HG03469 (cell line): ENCODE results near the gene SLC9A3.
A peak's percentile ranks its signal among the peaks of the same experiment; 100 is the strongest.

Experiments
- ATAC-seq: cut with Tn5 transposase; IDR thresholded peaks from one replicate; pipeline ENCODE4 v1.9.1; 2021; ENCODE audit warnings: mild to moderate bottlenecking, moderate library complexity, moderate number of reproducible peaks; ENCODE audit not compliant: unreplicated experiment

The SLC9A3 gene

DNA sequence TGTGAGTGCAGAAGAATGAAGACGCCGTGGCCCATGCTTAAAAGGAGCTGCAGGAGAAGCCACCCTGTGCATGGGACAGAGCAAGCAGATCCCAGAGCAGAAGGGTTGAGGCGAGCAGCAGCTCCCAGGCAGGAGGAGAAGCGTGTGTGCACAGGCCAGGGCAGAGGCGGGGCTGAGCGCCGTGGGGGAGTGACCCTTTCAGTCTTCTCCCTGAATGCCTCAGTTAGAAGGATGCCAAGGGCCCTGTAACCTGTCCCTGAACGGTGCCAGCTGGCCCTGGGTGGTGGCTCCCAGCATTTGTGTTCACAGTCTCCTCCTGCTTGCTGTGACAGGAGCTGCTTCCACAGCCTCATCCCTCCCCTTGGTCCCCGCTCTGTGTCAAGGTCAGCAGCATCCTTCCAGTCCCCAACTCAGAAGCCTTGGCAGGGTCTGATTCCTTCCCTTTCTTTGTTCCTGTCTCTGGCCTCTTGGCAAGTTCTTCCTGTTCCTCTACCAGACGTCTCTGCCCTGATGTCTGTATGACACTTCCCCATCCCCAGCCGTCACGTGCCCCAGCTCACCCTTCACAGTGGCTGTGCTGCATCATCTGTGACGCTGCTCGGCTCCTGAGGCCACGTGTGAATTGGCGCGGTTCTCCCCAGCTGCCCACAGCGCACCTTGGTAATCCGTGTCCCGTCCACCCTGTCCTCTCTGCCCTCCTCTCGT lies 76.0 kb downstream of the SLC9A3 start:
- no peak for ATAC-seq

DNA sequence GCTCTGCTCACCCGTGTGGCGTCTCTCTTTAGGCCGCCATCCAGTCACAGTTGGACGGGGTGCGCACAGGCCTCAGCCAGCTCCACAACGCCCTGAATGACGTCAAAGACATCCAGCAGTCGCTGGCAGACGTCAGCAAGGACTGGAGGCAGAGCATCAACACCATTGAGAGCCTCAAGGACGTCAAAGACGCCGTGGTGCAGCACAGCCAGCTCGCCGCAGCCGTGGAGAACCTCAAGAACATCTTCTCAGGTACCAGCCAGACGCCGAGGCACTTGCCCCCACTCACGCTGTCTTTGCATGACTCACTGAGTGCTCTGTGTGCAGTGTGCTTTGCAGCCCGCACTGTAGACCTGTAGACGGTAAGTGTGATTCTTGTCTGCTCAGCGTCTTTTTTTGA lies 76.7 kb downstream of the SLC9A3 start:
- ATAC-seq, result no peak

DNA sequence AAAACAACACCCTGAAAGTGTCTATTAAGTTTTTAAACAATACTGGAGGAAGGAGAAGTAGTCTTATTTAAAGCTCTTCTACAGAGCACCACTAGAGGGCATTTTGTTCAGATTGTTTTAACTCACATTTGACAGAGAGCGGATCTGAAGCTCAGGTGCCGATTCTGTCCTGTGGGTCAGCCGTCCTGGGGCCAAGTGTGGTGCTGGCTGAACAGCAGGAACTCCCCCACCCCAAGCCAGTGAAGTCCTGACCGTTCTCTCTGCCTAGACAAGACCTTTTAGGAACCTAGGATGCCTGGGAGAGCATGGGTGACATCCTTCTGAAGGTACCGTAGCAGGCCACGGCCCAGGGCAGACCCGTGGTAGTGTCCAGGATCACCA lies 77.4 kb downstream of the SLC9A3 start:
- ATAC-seq, result no peak

DNA sequence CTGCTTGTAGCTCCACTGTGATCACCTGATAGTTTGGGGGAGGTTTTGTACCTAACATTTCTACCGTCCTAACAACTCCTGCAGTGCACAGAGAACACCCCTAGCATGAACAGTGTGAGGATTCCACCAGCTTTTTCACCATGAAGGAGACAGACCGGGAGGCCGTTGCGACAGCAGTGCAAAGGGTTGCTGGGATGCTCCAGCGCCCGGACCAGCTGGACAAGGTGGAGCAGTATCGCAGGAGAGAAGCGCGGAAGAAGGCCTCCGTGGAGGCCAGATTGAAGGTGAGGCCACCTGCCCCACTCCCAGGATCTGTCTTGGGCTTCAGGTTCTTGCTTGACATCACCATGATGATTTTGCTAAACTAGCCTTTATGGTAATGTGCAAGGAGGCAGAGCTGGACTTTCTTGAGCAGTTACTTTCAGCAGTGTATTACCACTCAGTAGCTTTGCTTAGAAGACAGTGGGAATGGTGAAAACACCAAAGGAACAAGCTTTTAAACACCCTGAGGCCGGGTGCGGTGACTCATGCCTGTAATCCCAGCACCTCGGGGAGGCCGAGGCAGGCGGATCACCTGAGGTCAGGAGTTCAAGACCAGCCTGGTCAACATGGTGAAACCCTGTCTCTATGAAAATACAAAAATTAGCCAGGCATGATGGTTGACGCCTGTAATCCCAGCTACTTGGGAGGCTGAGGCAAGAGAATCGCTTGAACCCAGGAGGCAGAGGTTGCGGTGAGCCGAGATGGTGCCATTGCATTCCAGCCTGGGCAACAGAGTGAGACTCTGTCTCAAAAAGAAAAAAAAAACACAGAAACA lies 78.0 kb downstream of the SLC9A3 start:
- ATAC-seq, result no peak

DNA sequence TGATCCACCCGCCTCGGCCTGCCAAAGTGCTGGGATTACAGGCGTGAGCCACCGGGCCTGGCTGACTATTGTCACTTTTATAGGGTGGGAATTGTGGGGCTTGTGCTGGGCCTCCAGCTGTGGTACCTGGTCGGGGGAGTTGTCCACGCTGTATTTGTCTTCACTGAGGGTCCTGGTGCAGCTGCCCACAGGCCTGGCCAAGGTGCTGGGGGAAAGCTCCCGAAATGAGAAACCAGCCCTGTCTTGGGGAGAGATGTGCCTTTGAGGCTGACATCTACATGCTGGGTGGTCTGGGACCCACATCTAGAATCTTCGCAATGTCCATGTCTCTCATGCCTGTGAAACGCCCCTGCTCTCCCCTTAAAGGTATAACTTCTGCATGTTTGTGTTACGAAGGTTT lies 78.7 kb downstream of the SLC9A3 start:
- ATAC-seq, result no peak

DNA sequence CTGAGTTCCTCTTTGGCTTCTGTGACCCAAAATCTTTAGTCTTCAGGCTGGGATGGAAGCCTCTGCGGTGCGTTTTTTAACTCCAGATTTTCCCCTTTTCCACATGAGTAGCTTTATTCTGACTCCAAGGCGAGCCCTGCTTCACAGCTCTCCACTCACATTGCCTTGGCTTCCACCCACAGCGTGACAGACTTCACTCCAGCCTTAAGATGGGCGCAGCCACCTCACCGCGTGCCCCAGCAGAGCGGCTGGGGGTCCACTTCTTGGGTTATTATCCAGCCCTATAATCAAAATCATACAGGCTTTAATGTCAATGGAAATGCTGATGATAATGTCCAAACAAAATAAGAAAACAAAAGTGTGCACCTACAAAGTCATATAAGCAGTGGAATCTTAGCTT lies 80.0 kb downstream of the SLC9A3 start:
- no peak for ATAC-seq

DNA sequence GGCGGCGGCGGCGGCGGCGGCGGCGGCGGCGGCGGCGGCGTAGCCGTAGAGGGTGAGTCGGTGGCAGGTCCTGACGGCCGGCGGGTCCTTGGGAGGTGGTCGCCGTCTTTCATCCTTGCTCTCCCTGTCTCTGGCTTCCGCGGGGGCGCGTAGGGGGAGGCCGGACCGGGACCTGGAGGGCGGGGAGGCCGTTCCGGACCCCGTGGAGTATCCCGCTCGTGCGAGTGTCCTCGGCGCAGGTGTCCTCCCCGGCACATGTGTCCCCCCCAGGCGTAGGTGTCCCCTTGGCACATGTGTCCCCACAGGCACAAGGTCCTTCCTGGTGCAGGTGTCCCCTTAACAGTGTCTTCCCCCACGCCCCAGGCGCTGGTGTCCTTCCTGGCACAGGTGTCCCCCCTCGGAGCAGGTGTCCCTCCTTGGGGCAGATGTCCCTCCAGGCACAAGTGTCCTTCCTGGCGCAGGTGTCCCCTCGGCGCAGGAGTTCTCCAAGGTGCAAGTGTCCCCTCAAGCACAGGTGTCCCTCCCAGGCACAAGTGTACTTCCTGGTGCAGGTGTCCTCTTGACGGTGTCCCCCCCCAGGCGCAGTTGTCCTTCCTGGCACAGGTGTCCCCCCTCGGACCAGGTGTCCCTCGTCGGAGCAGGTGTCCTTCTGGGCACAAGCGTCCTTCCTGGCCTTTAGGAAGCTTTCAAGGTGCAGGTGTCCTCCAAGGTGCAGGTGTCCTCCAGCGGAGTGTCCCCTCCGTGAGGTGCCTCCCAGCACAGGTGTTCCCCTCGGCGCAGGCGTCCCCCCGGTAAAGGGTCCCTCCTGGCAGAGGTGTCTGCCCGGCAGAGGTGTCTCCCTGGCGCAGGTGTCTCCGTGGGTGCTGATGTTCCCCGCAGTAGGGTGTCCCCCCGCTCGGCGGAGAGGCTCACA lies 80.8 kb downstream of the SLC9A3 start:
- no peak for ATAC-seq

DNA sequence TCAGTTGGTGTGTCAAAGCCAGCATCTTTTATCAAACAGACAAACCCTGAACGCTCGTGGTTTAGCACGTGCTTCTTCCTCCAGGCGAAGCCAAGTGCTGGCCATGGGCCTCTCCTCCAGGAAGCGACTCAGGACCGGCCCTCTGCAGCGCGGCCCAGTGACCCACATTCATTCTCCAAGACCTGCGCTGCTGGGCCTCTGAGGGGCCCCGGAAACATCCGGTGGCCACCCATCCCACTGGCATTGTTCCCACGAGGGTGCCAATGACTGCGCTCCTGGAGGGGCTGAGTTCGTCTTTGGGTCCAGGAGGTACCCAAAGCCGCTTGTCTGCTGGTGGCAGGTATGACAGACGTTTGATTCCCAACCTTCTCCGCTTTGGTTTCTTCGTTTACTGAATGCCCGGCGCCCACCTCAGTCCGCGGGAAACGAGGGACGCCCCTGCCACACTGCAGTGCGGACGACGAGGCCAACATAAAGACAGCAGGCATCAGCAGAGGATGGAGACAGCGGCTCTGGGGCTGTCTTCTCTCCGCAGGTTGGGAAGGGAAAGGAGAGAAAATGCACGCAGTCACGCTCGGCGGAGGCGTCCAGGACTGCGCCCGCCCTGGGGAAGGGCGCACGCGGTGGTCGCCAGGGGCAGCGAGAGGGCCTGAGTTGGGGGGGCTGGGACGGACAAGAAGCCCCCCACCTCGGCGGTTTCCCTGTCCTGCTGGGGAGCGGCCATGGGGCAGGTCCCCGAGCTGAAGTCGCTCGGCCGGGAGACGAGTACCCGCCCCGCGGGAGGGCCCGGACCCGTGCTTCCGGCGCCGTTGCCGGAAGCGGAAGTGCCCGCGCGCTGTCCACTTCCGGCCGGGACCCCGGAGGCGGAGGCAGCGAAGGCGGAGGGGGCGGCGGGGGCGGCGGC lies 81.7 kb downstream of the SLC9A3 start, which contains the start of gene EXOC3:
Gene EXOC3, plus strand, starts transcription at position 842 of the 904 bp plus-strand sequence. CDS start 3,030 bp downstream, outside the sequence.
- ATAC-seq, result peak; percentile 53

DNA sequence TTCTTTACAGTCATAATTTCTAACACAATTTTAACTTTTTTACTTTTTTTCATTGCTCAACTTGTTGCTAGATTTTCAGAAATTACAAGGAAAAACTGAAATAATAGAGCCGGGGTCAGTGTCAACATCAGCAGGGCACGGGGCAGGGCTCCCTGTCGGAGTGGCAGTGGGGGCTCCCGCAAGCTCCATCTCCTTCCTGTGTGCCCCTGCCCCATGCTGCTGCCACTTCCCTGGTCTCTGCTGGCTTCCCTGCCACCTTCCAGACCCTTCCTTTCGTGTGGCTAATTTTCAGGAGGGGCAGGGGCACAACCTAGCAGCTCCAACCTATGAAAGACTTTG lies 82.3 kb downstream of the SLC9A3 start:
- ATAC-seq, result no peak

DNA sequence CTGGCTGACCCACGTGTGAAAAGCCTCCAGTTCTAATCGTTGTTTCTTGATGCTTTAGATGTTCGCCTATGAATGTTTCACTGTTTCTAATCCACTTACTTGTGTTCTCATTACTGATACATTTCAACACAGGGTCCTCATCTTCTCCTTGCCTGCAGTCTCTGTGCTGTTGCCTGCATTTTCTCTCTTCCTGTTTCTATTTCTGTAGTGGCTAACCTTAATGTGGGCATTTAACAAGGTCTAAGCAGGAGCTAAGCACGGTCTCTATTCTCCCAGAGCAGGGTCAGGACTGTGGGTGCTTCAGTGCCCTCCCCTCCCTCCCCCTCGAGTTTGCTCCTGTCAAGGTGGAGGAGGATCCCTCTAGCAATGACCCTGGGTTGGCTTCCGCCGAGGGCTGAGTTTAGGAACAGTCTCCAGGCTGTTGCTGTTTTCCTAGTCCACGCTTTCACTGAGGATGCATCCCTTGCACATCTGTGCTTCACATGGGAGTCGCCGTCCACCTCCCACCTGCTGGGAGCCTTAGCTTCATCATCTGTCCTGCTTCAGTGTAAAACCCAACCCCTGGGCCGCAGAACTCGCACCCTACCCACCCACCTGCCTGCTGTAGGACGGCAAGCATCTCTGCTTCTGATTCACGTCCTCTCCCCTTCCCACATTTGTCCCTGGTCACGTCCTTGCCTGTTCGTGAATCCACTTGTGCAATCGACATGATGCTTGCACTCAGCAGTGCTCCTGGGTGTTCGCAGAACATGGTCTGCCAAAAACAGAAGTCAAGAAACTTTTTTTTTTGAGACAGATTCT lies 83.6 kb downstream of the SLC9A3 start:
- ATAC-seq, result no peak

DNA sequence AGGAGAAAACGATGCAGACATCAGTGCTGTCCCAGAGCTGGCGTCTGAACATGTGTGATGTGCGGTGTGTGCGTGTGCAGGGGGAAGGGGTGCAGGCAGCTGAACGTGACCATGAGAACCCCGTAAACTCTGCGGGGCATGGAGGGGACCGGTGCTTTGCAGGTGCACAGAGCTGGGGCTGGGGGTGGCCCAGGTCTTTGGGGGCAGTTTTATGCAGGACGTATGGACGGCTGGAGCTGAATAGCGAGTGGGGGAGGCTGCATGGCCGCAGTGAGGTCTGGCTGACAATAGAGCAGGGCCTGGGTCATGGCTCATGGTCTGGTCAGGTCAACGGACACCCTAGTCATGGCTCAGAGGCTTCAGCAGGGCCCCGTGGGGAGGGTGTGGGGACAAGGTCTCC lies 84.6 kb downstream of the SLC9A3 start:
- no peak for ATAC-seq

DNA sequence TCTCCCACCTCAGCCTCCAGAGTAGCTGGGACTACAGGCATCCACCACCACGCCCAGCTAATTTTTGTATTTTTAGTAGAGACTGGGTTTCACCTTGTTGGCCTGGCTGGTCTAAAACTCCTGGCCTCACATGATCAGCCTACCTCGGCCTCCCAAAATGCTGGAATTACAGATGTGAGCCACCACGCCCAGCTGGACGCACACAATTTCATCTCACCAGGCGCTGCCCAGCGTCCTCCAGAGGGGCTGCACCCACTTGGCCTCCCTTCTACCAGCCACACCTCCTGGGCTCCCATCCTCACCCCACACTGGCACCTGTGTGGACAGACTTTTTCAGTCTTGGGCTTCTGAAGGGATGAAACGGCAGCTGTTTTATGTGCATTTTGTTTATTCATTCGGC lies 85.1 kb downstream of the SLC9A3 start:
- no peak for ATAC-seq

DNA sequence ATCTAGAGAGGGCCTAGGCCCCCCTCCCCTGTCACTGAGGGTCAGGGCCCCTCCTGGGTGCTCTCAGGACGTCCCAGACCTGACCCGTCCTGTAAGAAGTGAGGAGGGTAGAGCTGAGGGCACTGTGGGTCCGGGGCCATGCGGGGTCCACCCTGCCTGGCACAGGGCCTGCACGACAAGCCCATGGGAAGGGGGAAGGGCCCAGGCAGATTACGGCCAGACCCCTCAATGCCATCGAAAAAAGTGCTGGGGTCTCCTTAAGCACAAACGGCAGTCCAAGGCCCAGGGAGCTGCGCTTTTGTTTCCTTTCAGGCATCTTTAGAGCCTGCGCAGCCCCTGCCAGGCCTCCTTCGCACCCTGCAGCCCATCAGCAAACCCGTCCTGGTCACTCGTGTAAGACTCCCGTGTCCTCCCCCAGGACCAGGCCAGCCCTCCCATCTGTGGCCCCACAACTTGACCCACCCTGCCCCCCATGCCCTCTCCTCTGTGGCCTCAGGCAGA lies 85.7 kb downstream of the SLC9A3 start:
- ATAC-seq, result no peak

DNA sequence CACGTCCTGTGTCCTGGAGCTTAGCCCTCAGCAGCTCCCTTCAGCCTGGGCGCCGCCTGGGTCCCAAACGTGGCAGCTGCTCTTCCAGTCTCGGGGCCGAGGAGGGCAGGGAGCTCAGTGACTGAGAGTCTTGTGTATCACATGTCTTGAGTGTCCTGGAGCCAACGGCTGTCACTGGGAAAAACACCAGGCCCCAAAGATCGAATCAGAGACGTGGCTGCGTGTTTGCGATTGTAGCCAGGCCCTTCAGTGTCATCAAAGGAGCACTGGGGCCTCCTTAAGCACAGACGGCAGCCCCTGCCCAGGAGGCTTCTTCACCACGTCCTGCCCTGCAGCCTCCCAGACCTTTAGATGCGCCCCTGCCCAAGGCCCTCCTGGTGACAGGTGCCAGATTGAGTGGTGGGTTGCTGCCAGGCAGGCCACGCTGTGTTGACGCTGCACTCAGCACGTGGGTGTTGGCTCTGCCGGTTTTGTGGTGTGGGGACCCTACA lies 86.9 kb downstream of the SLC9A3 start:
- ATAC-seq, result no peak

DNA sequence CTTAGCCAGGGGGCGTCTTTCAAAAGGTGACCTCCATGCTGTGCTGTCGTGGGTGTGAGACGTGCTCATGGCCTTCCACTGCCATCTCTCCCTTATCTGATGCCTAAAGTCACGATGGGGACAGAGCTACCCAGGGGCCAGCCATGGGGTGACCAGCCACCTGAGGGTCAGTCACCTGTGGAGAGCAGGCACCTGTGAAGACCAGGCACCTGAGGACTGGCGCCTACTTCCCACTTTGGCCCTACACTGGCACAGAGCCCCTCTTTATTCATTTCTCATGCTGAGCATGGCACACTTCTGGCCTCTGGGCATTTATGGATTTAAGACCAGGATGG lies 87.6 kb downstream of the SLC9A3 start:
- ATAC-seq, result no peak

DNA sequence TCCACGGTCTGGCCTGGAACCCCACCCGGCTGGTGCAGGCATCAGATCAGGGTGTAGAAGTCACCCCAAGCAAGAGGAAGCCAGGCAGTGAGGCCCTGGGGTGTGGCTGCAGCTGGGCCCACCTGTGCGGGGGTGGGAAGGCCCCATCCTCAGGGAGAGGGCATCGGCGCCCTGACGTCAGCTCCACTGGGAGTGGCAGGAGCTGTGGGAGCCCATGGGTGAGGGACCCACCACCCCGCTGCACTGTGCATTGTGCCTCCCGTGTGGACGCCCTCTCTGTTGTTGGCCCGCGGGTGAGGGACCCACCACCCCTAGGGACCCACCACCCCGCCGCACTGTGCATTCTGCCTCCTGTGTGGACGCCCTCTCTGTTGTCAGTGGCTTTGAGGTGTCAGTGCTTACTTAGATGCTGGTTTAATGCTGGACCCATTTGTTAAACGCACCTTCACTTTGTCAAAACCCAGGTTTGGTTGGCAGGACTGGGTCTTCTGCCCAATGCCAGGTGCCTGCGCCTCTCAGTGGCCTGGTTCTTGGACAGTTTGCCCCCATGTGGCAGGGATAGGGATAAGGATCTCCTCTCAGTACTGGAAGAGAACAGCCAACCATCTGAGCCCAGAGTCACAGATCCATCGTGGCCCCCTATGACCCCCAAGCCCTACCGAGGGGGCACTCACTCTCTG lies 88.1 kb downstream of the SLC9A3 start:
- no peak for ATAC-seq

DNA sequence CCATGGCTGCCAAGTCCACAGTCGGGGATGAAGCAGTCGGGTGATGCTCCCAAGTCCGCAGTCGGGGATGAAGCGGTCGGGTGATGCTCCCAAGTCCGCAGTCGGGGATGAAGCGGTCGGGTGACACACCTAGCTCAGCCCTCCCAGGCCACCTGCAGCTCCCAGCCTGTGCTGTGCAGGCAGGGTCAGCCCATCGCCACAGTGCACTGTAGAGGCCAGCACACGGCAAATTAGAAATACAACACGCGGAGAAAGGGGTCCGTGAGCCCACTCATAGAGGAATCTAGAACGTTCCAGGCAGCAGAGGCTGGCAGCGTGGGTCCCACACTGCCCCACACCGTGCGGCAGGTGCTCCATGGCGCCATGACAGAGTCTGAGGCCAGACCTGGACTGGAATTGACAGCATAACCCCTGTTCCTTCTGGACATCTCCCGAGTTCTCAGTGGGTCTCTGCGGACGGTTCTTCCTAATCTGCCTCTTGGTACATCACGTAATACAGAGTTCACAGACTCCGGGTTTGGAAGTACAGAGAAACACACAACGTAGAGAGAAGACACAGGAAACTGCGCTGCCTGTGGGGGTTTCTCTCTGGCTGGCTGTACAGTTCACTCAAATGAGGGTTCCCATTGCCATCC lies 89.0 kb downstream of the SLC9A3 start:
- no peak for ATAC-seq

DNA sequence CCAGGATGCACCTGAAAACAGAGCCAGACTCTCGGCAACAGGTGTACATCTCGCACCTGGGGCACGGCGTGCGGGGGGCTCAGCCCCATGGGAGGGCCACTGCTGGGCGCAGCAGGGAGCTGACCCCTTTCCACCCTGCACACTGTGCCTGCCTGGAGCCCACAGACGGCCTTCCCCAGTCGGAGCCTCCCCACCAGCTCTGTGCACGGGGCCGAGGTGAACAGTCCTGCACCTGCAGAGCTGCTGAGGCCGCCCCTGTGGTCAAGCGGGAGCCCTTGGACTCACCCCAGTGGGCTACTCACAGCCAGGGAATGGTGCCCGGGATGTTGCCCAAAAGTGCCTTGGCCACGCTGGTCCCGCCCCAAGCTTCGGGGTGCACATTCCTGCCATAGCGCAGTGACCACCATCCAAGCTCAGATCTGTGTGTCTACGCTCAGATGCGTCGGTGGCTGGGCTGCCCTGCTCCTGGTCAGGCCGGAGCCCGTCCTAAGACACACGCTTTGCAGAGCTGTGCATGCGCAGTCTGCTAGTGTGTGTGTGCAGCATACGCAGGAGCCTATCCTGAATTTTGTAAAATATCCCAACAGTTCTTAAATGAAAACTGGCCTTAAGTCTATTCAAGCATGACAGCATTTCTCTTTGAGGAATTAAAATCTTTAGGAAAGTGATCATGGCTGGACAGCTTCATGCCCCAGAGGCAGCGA lies 89.7 kb downstream of the SLC9A3 start:
- ATAC-seq, result no peak
